D721Med (cell line): ENCODE data around the gene NNAT.
A peak's percentile ranks its signal among the peaks of the same experiment; 100 is the strongest.

Experiments used
- DNase-seq: peaks from one replicate; pipeline ENCODE4 v3.0.0; 2011; ENCODE audit warnings: low spot score; ENCODE audit not compliant: insufficient read length
- FAIRE-seq: peaks from 2 replicates; lab custom pipeline; 2011; peaks lifted over from hg19 to GRCh38; lab: Jason Lieb, UNC
- TF ChIP-seq, protein P1 (sequence below): IDR thresholded peaks from 2 replicates; pipeline ENCODE4 v1.5.1; 2012; ENCODE audit warnings: mild to moderate bottlenecking, control low read depth; ENCODE audit not compliant: insufficient read depth; ENCODE audit errors: missing control alignments

The NNAT gene

DNA sequence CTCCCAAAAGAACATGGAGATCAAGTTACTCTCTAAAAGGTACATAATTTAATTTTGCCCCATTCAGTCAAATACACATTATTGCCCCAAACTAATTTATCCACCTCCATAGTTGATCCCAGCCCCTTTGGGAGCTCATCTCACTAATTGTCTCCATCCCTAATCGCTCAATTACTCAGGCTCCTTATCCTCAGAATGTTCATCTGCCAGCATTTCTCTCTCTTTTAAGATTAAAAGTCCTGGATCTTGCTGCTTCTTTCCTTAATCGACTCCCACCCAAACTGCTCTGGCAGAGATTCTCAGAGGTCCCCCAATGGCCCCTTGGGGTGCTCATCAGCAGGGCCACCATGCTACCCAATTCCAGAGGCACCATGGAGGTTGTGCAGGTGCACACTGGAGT, 18.4 kb upstream of the NNAT start:
- FAIRE-seq = peak; percentile 16
- TF ChIP-seq, protein P1, sequence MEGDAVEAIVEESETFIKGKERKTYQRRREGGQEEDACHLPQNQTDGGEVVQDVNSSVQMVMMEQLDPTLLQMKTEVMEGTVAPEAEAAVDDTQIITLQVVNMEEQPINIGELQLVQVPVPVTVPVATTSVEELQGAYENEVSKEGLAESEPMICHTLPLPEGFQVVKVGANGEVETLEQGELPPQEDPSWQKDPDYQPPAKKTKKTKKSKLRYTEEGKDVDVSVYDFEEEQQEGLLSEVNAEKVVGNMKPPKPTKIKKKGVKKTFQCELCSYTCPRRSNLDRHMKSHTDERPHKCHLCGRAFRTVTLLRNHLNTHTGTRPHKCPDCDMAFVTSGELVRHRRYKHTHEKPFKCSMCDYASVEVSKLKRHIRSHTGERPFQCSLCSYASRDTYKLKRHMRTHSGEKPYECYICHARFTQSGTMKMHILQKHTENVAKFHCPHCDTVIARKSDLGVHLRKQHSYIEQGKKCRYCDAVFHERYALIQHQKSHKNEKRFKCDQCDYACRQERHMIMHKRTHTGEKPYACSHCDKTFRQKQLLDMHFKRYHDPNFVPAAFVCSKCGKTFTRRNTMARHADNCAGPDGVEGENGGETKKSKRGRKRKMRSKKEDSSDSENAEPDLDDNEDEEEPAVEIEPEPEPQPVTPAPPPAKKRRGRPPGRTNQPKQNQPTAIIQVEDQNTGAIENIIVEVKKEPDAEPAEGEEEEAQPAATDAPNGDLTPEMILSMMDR = no peak
- peak; percentile 73 for DNase-seq

DNA sequence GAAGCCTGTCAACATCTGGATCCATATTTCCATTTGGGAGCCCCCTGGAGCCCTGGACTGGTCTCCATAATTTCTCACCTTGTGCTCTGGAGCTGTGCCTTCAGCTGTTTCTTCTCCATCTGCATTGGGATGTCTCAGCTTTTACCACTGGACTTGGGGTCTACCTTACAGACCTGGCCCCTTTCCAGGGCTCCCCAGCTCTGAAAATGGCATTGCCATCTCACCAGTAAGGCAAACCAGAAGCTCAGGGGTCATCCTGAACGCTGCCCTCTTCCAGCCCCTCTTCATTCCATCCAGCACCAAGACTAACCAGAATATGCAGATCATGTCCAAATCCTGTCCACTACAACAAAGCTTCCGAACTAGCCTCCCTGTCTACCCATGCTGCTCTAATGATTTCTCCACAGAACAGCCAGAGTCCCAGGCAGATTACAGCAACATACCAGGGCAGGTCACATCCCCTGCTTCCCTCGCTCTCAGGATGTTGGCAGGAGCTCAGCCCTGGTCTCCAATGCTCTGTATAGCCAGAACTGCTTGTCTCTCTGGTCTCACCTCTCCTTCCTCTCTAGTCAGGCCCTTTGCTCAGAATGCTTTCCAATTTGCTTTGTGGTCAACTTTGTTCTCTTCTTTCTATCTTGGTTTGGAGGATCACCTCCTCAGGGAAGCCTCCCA, 17.7 kb upstream of the NNAT start:
- TF ChIP-seq, protein P1 = no peak
- FAIRE-seq (no peak), DNase-seq (no peak)

DNA sequence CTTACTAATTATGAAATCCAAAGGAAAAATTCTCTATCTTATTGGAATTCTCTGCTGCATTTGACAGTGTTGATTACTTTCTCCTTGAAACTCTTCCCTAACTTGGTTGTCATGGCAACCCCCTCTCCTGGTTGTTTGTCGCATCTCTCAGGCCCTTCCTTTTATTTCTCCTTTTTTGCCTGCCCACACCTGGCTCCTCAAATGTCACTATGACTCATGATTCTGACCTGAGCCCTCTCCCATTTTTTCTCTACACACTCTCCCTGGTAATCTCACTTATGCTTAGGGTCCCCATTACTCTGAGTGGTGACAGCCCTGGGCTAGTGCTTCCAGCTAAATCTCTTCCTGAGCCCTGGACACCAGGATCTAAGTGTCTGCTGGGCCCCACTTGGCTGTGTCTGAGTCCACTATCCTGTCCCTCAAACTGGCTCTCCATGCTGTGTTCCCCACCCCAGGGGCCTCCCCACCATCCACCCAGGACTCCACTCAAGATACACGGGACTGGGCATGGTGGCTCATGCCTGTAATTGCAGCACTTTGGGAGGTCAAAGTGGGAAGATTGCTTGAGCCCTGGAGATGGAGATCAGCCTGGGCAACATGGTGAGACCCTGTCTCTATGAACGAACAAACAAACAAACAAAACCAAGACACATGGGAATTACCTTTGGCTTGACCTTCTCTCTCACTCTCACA, 16.5 kb upstream of the NNAT start:
- DNase-seq = no peak
- TF ChIP-seq, protein P1 = no peak
- FAIRE-seq = no peak

DNA sequence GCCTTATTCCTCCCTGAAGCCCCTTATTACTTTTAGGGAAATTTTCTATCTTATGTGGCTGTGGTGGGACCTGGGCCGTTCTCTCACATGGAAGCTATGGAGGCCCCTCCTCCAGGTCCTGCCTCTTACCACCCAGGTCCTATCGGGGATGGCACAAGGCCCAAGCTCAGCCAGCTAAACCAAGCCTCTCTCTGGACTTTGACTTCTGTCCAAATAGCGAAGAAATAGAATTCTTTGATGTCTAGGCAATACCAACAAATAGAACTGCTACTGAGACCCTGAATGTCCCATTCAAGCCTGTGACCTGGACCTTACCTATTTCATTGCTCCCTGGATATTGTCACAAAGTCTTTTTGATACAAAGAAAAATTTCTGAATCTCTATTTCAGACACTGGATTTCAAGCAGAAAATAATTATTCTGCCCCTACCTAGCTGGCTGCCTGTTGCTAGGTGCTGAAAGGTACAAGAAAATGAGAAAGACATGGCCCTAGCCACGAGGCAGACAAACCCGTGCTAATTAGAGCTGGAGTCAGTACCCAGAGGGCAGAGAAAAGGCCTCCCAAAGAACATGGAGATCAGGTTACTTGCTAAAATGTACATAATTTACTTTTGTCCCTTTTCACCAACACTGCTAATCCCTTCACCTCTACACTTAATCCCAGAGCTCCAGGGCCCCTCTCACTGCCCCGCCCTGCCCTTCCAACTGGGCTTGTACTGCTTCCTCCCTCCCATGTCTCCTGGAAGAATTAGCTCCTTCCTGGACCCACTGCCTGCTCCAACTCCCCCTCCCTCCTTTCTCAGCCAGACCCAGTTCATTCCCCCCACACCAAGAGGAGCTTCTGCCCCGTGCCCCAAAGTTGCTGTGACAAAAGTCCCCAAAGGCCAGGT, 15.5 kb upstream of the NNAT start:
- TF ChIP-seq, protein P1 = no peak
- FAIRE-seq (peak; percentile 21), DNase-seq (no peak)

DNA sequence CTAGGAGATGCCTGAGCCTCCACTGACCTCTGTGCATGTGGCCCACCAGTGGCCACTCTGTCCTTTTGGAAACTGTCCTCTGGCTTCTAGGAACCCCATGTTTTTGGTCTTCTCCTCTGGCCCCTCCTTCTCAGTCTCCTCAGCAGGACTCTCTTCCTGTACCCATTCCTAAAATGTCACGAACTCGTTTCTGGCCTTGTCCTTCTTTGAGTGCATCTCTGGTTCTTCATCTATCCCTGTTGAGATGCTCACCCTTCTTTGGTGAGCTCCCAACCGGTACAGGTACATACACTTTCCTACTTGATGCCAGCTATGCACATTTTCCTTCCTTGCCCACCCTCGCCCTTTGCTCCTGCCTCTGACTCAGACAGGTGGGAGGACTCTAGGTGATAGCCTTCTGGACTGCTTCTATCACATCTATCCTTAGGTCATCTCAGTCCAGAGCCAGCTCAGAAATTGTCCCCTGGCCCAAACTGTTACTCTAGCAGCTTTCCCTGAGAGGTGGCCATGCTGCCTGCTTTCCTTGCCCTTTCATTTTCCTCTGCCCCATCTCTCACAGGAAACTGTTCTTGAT, 14.8 kb upstream of the NNAT start:
- DNase-seq = no peak
- no peak for FAIRE-seq
- TF ChIP-seq, protein P1 = no peak

DNA sequence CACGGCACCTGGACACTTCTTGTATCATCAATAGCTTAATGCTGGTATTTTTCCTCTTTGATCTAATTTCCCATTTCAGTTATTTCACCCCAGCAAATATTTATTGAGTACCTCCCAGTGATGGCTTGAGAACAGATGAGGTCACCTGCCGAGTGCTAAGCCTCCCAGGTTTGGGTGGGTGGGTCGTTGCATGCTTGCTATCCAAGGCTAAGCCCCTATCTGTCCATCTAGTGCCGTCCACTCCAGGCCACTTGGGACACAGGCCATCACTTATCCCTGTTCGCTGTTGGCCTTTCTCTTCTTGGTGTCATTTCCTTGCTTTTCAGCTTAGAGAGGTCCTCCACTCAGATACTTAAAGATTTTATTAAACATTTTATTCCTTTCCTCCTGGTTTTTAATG, 10.8 kb upstream of the NNAT start:
- no peak for FAIRE-seq
- TF ChIP-seq, protein P1 = no peak

More for the DNA sequence above, 10.8 kb upstream of the NNAT start:
- DNase-seq = no peak
